ENCODE data around the gene ZNF474.

The ZNF474 gene

DNA sequence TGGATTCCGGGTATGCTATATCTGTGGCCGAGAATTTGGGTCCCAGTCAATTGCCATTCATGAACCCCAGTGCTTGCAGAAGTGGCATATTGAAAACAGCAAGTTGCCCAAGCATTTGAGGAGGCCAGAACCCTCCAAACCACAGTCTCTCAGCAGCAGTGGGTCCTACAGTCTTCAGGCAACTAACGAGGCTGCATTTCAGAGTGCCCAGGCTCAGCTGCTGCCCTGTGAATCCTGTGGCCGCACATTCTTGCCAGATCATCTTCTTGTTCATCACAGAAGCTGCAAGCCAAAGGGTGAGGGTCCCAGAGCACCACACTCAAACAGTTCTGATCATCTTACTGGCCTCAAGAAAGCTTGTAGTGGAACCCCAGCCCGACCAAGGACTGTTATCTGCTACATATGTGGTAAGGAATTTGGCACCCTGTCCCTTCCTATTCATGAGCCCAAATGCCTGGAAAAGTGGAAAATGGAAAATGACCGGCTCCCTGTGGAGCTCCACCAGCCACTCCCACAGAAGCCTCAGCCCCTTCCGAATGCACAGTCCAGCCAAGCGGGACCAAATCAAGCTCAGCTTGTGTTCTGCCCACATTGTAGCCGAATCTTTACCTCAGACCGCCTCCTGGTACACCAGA is 23.0 kb downstream of the ZNF474 start:
- no peak overlapping the region for H3K4me3 ChIP-seq (ENCODE audit: control insufficient read depth in 1 of 7, extremely low read depth in 1 of 7, insufficient read depth in 4 of 7, low read depth in 2 of 7, low read length in 6 of 7)
- no peak for DNase-seq
- CTCF ChIA-PET = interaction anchor here (1.1 kb wide), 1 partner anchor 10 kb away, joined by 3 read pairs; no protein-coding TSS in a partner anchor

DNA sequence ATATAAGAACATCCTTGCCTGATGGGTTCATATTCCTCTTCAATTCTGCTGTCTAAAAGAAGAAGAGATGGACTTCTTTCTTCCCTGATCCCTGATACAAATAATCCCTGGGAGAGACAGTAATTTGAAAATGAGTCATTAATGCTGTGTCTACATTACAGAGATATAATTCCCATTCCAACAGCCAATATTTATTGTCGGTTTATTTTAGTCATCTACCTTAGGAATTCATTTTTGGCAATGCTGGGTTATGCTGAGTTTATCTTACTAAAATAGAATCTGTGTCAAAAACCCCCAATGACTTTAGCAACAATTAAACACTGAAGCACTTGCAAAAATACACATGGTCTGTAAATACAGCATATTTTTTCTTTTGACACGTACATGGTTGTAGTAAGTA is 23.9 kb downstream of the ZNF474 start:
- Histone ChIP-seq H3K4me3 (ENCODE audit: control insufficient read depth in 1 of 7, extremely low read depth in 1 of 7, insufficient read depth in 4 of 7, low read depth in 2 of 7, low read length in 6 of 7) (no peak overlapping the region), H3K9me3 (ENCODE audit: control extremely low read depth in 1 of 5, control insufficient read depth in 4 of 5, insufficient read depth in 2 of 5, low read depth in 1 of 5, low read length in 4 of 5) (no peaks in the 10 kb centered on the region), H3K27ac (ENCODE audit: insufficient read depth in 1 of 2, low read depth in 1 of 2, low read length in 2 of 2, poor library complexity in 1 of 2, severe bottlenecking in 2 of 2) (no peak overlapping the region), H3K4me1 (ENCODE audit: control extremely low read depth in 1 of 4, control insufficient read depth in 4 of 4, insufficient read depth in 4 of 4, low read length in 3 of 4) (peaks cover 0 to 10% (median 8%) of the 10 kb centered on the region in 4 experiments), H3K36me3 (ENCODE audit: control insufficient read depth in 4 of 4, insufficient read depth in 4 of 4, low read length in 3 of 4) (no peaks in the 10 kb centered on the region), H3K27me3 (replicated peaks in 2 of 5; ENCODE audit: control insufficient read depth in 4 of 5, insufficient read depth in 5 of 5, low read length in 4 of 5) (no peaks in the 10 kb centered on the region)
- POLR2A ChIA-PET = no interaction called here
- DNase-seq = no peak
- 67% methylated on average over 1 of the region's 2 CpGs for WGBS (ENCODE audit: insufficient coverage)
- CTCF ChIA-PET = interaction anchor here (1.1 to 1.9 kb wide), 2 partner anchors 11 to 63 kb away, joined by 3 to 4 read pairs; no protein-coding TSS in a partner anchor

More for the DNA sequence above, 23.0 kb downstream of the ZNF474 start:
- POLR2A ChIA-PET = no interaction called here
- no peak overlapping the region for H3K27ac ChIP-seq (ENCODE audit: insufficient read depth in 1 of 2, low read depth in 1 of 2, low read length in 2 of 2, poor library complexity in 1 of 2, severe bottlenecking in 2 of 2)
- H3K27me3 ChIP-seq (replicated peaks in 2 of 5; ENCODE audit: control insufficient read depth in 4 of 5, insufficient read depth in 5 of 5, low read length in 4 of 5) = no peaks in the 10 kb centered on the region
- H3K36me3 ChIP-seq (ENCODE audit: control insufficient read depth in 4 of 4, insufficient read depth in 4 of 4, low read length in 3 of 4) = no peaks in the 10 kb centered on the region
- peaks cover 0 to 10% (median 8%) of the 10 kb centered on the region in 4 experiments for H3K4me1 ChIP-seq (ENCODE audit: control extremely low read depth in 1 of 4, control insufficient read depth in 4 of 4, insufficient read depth in 4 of 4, low read length in 3 of 4)
- 98% methylated on average over 10 of the region's 10 CpGs for WGBS (ENCODE audit: insufficient coverage)
- H3K9me3 ChIP-seq (ENCODE audit: control extremely low read depth in 1 of 5, control insufficient read depth in 4 of 5, insufficient read depth in 2 of 5, low read depth in 1 of 5, low read length in 4 of 5) = no peaks in the 10 kb centered on the region

DNA sequence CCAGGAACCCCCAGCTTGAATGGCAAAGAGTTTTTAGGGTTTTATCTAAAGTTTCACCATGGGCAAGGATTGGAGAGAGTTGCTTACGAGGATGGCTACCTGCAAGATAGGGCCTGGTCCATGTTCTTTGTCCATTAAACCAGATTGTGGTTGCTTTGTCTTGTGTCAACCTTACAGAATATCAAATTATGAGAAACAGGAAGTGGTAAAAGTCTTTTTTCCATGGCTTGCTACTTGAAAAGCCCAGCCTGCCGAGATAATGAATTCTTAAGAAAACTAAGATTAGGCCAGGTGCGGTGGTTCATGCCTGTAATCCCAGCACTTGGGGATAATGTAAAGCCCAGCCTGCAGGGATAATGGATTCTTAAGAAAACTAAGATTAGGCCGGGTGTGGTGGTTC is 24.4 kb downstream of the ZNF474 start:
- ChIA-PET POLR2A (no interaction called here), CTCF (interaction anchor here (1.1 to 2.0 kb wide), 4 partner anchors 10 to 186 kb away, joined by 3 to 11 read pairs (median 4); no protein-coding TSS in a partner anchor)
- Histone ChIP-seq H3K27ac (ENCODE audit: insufficient read depth in 1 of 2, low read depth in 1 of 2, low read length in 2 of 2, poor library complexity in 1 of 2, severe bottlenecking in 2 of 2) (no peak overlapping the region), H3K27me3 (replicated peaks in 2 of 5; ENCODE audit: control insufficient read depth in 4 of 5, insufficient read depth in 5 of 5, low read length in 4 of 5) (no peaks in the 10 kb centered on the region), H3K9me3 (ENCODE audit: control extremely low read depth in 1 of 5, control insufficient read depth in 4 of 5, insufficient read depth in 2 of 5, low read depth in 1 of 5, low read length in 4 of 5) (no peaks in the 10 kb centered on the region), H3K4me1 (ENCODE audit: control extremely low read depth in 1 of 4, control insufficient read depth in 4 of 4, insufficient read depth in 4 of 4, low read length in 3 of 4) (peaks cover 0 to 10% (median 8%) of the 10 kb centered on the region in 4 experiments), H3K4me3 (ENCODE audit: control insufficient read depth in 1 of 7, extremely low read depth in 1 of 7, insufficient read depth in 4 of 7, low read depth in 2 of 7, low read length in 6 of 7) (peak overlapping the region in 1 of 7 experiments; percentile 6), H3K36me3 (ENCODE audit: control insufficient read depth in 4 of 4, insufficient read depth in 4 of 4, low read length in 3 of 4) (no peaks in the 10 kb centered on the region)
- DNase-seq = peak in 2 of 3 donors; percentile 41 to 64
- WGBS (ENCODE audit: insufficient coverage) = 52% methylated on average over 3 of the region's 4 CpGs

DNA sequence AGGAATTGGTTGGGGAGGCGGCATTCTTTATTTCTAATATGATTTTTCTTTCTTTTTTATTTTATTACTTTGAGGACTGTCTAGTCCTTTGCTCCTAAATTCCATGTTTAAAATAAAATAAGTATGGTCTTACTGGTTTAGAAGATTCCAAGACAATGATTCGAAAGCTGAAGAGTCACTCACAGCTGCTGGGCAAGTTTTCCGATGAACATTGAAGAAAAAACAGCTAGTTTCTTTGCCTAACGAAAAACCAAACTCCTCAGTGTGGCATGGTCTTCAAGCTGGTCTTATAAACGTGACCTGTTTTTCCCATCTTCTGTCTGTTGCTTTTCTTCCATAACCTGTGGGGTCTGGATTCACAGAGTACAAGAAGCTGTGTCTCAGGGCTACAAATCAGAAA is 25.1 kb downstream of the ZNF474 start:
- no peaks in the 10 kb centered on the region for H3K36me3 ChIP-seq (ENCODE audit: control insufficient read depth in 4 of 4, insufficient read depth in 4 of 4, low read length in 3 of 4)
- no peak overlapping the region for H3K27ac ChIP-seq (ENCODE audit: insufficient read depth in 1 of 2, low read depth in 1 of 2, low read length in 2 of 2, poor library complexity in 1 of 2, severe bottlenecking in 2 of 2)
- no peak overlapping the region for H3K4me3 ChIP-seq (ENCODE audit: control insufficient read depth in 1 of 7, extremely low read depth in 1 of 7, insufficient read depth in 4 of 7, low read depth in 2 of 7, low read length in 6 of 7)
- CTCF ChIA-PET = interaction anchor here (1.3 to 2.0 kb wide), 4 partner anchors 9 to 187 kb away, joined by 3 to 11 read pairs (median 4); no protein-coding TSS in a partner anchor
- POLR2A ChIA-PET = interaction anchor here (0.6 kb wide), 1 partner anchor 477 kb away, joined by 3 read pairs; no protein-coding TSS in a partner anchor
- WGBS (ENCODE audit: insufficient coverage) = 98% methylated on average over 4 of the region's 5 CpGs
- no peaks in the 10 kb centered on the region for H3K9me3 ChIP-seq (ENCODE audit: control extremely low read depth in 1 of 5, control insufficient read depth in 4 of 5, insufficient read depth in 2 of 5, low read depth in 1 of 5, low read length in 4 of 5)
- peaks cover 0 to 10% (median 8%) of the 10 kb centered on the region in 4 experiments for H3K4me1 ChIP-seq (ENCODE audit: control extremely low read depth in 1 of 4, control insufficient read depth in 4 of 4, insufficient read depth in 4 of 4, low read length in 3 of 4)
- no peak for DNase-seq
- H3K27me3 ChIP-seq (replicated peaks in 2 of 5; ENCODE audit: control insufficient read depth in 4 of 5, insufficient read depth in 5 of 5, low read length in 4 of 5) = no peaks in the 10 kb centered on the region

DNA sequence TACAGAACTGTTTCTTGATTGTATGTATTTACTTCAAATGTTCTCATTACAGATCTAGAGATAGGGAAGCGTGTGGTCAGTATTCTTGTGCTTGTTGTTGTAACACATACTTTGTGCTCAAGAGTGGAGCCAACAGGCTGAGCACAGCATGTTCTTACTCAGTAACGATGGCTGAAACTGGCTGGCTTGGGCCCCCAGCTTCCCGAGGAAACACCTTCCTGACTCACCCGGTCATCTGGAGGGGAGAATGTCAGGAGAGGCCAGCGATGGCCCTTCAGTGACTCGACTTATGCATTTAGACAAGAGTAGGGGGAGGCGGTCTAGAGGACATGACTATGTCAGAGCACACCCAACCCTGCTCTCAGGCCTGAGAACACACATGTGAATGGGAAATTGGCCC is 25.6 kb downstream of the ZNF474 start:
- no peak overlapping the region for H3K4me3 ChIP-seq (ENCODE audit: control insufficient read depth in 1 of 7, extremely low read depth in 1 of 7, insufficient read depth in 4 of 7, low read depth in 2 of 7, low read length in 6 of 7)
- no peaks in the 10 kb centered on the region for H3K27me3 ChIP-seq (replicated peaks in 2 of 5; ENCODE audit: control insufficient read depth in 4 of 5, insufficient read depth in 5 of 5, low read length in 4 of 5)
- H3K4me1 ChIP-seq (ENCODE audit: control extremely low read depth in 1 of 4, control insufficient read depth in 4 of 4, insufficient read depth in 4 of 4, low read length in 3 of 4) = peaks cover 0 to 10% (median 8%) of the 10 kb centered on the region in 4 experiments
- CTCF ChIA-PET = interaction anchor here (0.9 to 2.0 kb wide), 6 partner anchors 9 to 196 kb away, joined by 3 to 11 read pairs (median 4); no protein-coding TSS in a partner anchor
- POLR2A ChIA-PET = no interaction called here
- H3K27ac ChIP-seq (ENCODE audit: insufficient read depth in 1 of 2, low read depth in 1 of 2, low read length in 2 of 2, poor library complexity in 1 of 2, severe bottlenecking in 2 of 2) = no peak overlapping the region
- H3K9me3 ChIP-seq (ENCODE audit: control extremely low read depth in 1 of 5, control insufficient read depth in 4 of 5, insufficient read depth in 2 of 5, low read depth in 1 of 5, low read length in 4 of 5) = no peaks in the 10 kb centered on the region
- WGBS (ENCODE audit: insufficient coverage) = 97% methylated on average over 6 of the region's 7 CpGs
- no peak for DNase-seq
- H3K36me3 ChIP-seq (ENCODE audit: control insufficient read depth in 4 of 4, insufficient read depth in 4 of 4, low read length in 3 of 4) = no peaks in the 10 kb centered on the region

DNA sequence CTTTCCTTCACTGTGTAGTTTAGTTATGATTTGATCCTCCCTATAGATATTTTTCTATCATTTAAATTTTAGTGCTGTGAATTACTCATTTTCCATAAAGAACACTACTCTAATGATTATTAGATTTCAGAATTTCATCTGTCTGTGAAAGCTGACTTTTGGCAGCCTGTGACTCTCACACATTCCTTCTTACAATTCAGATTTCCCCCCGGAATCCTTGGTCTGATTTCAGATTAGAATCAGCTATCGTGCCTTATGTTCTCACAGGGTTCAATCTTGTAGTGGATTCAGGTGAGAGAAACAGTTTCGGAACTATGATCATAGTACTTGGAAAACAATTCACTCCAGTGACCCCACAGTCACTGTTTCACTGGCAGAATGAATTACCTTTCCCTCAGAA is 26.2 kb downstream of the ZNF474 start:
- Histone ChIP-seq H3K4me1 (ENCODE audit: control extremely low read depth in 1 of 4, control insufficient read depth in 4 of 4, insufficient read depth in 4 of 4, low read length in 3 of 4) (peaks cover 0 to 10% (median 8%) of the 10 kb centered on the region in 4 experiments), H3K27me3 (replicated peaks in 2 of 5; ENCODE audit: control insufficient read depth in 4 of 5, insufficient read depth in 5 of 5, low read length in 4 of 5) (no peaks in the 10 kb centered on the region), H3K9me3 (ENCODE audit: control extremely low read depth in 1 of 5, control insufficient read depth in 4 of 5, insufficient read depth in 2 of 5, low read depth in 1 of 5, low read length in 4 of 5) (no peaks in the 10 kb centered on the region), H3K4me3 (ENCODE audit: control insufficient read depth in 1 of 7, extremely low read depth in 1 of 7, insufficient read depth in 4 of 7, low read depth in 2 of 7, low read length in 6 of 7) (no peak overlapping the region), H3K27ac (ENCODE audit: insufficient read depth in 1 of 2, low read depth in 1 of 2, low read length in 2 of 2, poor library complexity in 1 of 2, severe bottlenecking in 2 of 2) (no peak overlapping the region), H3K36me3 (ENCODE audit: control insufficient read depth in 4 of 4, insufficient read depth in 4 of 4, low read length in 3 of 4) (no peaks in the 10 kb centered on the region)
- 100% methylated on average over 3 of the region's 3 CpGs for WGBS (ENCODE audit: insufficient coverage)
- DNase-seq = no peak
- CTCF ChIA-PET = interaction anchor here (0.9 to 2.0 kb wide), 8 partner anchors 8 to 196 kb away, joined by 3 to 11 read pairs (median 4); no protein-coding TSS in a partner anchor
- POLR2A ChIA-PET = no interaction called here

DNA sequence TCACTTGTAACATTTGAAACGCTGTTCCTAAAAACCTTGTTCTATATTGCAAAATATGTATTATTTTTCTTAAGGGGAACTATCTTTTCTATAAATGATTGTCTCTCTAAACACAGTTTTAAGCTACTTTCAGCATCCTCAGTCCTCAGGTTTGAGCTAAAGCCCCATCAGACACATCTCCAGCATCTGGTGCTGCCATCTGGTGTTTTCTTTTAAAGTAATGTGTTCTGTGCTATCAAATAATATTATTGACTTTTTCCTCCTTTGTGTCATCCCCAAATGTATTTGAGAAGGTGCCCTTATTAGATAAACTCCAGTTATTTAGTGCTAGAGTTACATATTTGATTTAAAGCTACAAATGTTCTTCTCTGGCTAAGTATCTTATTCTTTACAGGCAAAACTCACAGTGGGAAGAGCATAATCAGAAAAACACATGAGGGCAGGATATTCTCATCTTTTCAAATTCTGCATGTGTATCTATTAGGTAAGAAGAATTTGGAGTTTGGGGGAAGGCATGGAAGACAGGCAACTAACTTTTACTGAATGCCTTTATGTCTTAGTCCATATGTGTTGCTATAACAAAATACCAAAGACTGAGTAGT is 27.5 kb downstream of the ZNF474 start:
- no CpG with 5 or more reads among the region's 1 CpG for WGBS (ENCODE audit: insufficient coverage)
- peak; percentile 41 to 68 (median 63) for DNase-seq
- Histone ChIP-seq H3K27ac (ENCODE audit: insufficient read depth in 1 of 2, low read depth in 1 of 2, low read length in 2 of 2, poor library complexity in 1 of 2, severe bottlenecking in 2 of 2) (no peak overlapping the region), H3K4me1 (ENCODE audit: control extremely low read depth in 1 of 4, control insufficient read depth in 4 of 4, insufficient read depth in 4 of 4, low read length in 3 of 4) (peaks cover 0 to 10% (median 8%) of the 10 kb centered on the region in 4 experiments), H3K9me3 (ENCODE audit: control extremely low read depth in 1 of 5, control insufficient read depth in 4 of 5, insufficient read depth in 2 of 5, low read depth in 1 of 5, low read length in 4 of 5) (no peaks in the 10 kb centered on the region), H3K4me3 (ENCODE audit: control insufficient read depth in 1 of 7, extremely low read depth in 1 of 7, insufficient read depth in 4 of 7, low read depth in 2 of 7, low read length in 6 of 7) (no peak overlapping the region), H3K27me3 (replicated peaks in 2 of 5; ENCODE audit: control insufficient read depth in 4 of 5, insufficient read depth in 5 of 5, low read length in 4 of 5) (no peaks in the 10 kb centered on the region), H3K36me3 (ENCODE audit: control insufficient read depth in 4 of 4, insufficient read depth in 4 of 4, low read length in 3 of 4) (no peaks in the 10 kb centered on the region)
- ChIA-PET CTCF (interaction anchor here (0.7 to 3.3 kb wide), 19 partner anchors 14 to 190 kb away, joined by 3 to 13 read pairs (median 4); no protein-coding TSS in a partner anchor), POLR2A (no interaction called here)

All from common myeloid progenitor, CD34-positive (primary cell).